ENCODE data around the gene ALKAL2. TPM values are rescaled to one million over a fixed set of nuclear protein-coding genes. Genes with fewer than 3 reads are reported as not detected.

The ALKAL2 gene
- total RNA-seq, 1 experiment from 2014 or later, result not detected

DNA sequence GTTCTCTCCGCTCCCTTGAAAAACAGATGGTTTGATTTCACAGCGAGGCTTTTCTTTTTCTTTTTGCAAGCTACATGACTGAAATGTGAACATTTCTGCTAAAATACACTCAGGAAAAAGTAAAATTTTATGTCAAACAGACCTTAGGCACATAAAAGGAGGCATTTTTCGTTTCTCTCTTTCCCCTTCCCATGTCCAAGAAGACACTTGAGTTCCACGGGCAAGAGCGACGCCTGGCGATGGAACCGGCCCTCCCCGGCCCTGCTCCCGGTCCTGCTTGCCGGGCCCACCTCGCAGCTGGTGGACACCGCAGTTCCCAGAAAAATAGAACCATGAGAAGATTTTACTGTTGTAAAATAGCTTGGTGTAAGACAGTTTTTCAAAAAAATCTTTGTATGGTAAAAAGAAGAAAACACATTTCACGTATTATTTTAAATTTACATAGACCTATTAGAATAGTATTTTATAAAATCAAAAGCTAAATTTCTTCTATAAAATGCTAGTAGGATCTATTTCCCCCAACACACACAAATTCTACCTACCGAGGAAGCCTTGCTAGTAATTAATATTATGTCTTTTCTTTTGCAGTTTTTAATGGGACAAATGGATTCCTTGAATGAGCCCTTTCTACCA, 2.3 kb upstream of the ALKAL2 start:
- Histone ChIP-seq H3K27ac (ENCODE audit: low read depth, low read length) (no peak overlapping the region), H3K9me2 (ENCODE audit: insufficient read depth) (no peaks in the 10 kb centered on the region), H3K9ac (ENCODE audit: low read length) (no peak overlapping the region), H3K36me3 (ENCODE audit: control insufficient read depth in 1 of 2, insufficient read depth in 2 of 2, low read length in 2 of 2) (no peaks in the 10 kb centered on the region), H2AFZ (ENCODE audit: low read depth, low read length, poor library complexity, severe bottlenecking) (no peak overlapping the region), H3K4me1 (ENCODE audit: control insufficient read depth in 1 of 2, insufficient read depth in 2 of 2, low read length in 2 of 2) (no peaks in the 10 kb centered on the region), H3K79me2 (ENCODE audit: insufficient read depth, low read length) (no peaks in the 10 kb centered on the region), H3K9me3 (ENCODE audit: control insufficient read depth in 1 of 2, insufficient read depth in 1 of 2, low read depth in 1 of 2, low read length in 2 of 2) (no peaks in the 10 kb centered on the region), H3K4me2 (ENCODE audit: low read length) (no peak overlapping the region), H3K4me3 (replicated peaks in 1 of 2; ENCODE audit: low read depth in 1 of 2, low read length in 2 of 2) (no peak overlapping the region), H4K20me1 (ENCODE audit: insufficient read depth) (no peaks in the 10 kb centered on the region), H3K27me3 (ENCODE audit: insufficient read depth, low read length) (no peaks in the 10 kb centered on the region)
- DNase-seq (ENCODE audit: low read depth, low spot score) (no peak), ATAC-seq (no peak)
- RAD21 ChIA-PET (ENCODE audit: low non-redundant PET in 1 of 2, low total read pairs in 2 of 2, uncharacterized antibody in 2 of 2, unreplicated experiment in 2 of 2), result no interaction called here
- intact Hi-C loops (cut with micrococcal nuclease), result no loop called here
- POLR2A ChIA-PET, result no interaction called here
- CTCF ChIA-PET, result interaction anchor here (0.9 kb wide), 1 partner anchor 42 kb away, joined by 3 read pairs; no protein-coding TSS in a partner anchor
- no TSS peak for BruUV-seq (replicated peaks)
- TF ChIP-seq POLR2AphosphoS5 (IDR thresholded peaks at IDR 0.05; ENCODE audit: low read depth, low read length), result no peak
- TF ChIP-seq, protein P1, sequence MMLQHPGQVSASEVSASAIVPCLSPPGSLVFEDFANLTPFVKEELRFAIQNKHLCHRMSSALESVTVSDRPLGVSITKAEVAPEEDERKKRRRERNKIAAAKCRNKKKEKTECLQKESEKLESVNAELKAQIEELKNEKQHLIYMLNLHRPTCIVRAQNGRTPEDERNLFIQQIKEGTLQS (IDR thresholded peaks at IDR 0.05), result no peak
- TF ChIP-seq, protein P2, sequence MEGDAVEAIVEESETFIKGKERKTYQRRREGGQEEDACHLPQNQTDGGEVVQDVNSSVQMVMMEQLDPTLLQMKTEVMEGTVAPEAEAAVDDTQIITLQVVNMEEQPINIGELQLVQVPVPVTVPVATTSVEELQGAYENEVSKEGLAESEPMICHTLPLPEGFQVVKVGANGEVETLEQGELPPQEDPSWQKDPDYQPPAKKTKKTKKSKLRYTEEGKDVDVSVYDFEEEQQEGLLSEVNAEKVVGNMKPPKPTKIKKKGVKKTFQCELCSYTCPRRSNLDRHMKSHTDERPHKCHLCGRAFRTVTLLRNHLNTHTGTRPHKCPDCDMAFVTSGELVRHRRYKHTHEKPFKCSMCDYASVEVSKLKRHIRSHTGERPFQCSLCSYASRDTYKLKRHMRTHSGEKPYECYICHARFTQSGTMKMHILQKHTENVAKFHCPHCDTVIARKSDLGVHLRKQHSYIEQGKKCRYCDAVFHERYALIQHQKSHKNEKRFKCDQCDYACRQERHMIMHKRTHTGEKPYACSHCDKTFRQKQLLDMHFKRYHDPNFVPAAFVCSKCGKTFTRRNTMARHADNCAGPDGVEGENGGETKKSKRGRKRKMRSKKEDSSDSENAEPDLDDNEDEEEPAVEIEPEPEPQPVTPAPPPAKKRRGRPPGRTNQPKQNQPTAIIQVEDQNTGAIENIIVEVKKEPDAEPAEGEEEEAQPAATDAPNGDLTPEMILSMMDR (IDR thresholded peaks at IDR 0.05 in 2 of 3, conservative IDR thresholded peaks at IDR 0.05 in 1 of 3; ENCODE audit: borderline replicate concordance in 1 of 3, insufficient read depth in 1 of 3, low read depth in 2 of 3, low read length in 2 of 3), result no peak

DNA sequence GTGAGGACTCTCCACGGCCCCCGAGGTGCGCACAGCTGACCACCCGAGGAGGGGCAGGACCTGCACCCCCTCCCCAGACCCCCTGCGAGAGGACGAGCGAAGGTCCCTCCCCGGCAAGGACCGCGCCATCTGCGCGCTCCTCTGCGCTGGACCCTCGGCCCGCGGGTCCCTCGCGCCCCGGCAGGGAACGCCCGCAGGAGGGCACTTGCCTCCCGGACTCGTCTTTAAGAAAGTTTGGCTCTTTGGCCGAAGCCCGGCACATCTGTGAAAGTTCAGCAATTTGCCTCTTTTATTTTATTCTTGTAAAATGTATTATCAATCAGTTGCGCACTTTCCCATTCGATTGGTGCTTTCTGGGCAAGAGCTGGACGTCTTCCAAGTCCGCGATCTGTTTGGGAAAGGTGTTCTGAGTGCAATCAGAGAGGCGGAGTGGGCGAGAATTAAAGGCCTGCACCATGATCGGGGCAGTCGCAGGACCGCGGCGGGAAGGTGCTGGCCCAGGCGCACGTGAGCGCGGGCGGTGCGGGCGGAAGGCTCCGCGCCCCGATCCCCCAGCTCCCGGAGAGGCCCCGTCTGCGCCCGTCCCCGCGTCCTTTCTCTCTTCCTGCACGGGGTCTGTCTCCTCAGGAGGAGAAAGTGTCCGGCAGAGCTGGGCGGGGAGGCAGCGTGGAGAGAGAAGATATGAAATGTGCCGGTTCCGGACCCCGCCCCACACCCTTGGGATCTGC, 1.6 kb upstream of the ALKAL2 start:
- Histone ChIP-seq H3K9ac (ENCODE audit: low read length) (no peak overlapping the region), H2AFZ (ENCODE audit: low read depth, low read length, poor library complexity, severe bottlenecking) (no peak overlapping the region), H3K4me3 (replicated peaks in 1 of 2; ENCODE audit: low read depth in 1 of 2, low read length in 2 of 2) (no peak overlapping the region), H3K36me3 (ENCODE audit: control insufficient read depth in 1 of 2, insufficient read depth in 2 of 2, low read length in 2 of 2) (no peaks in the 10 kb centered on the region), H3K9me3 (ENCODE audit: control insufficient read depth in 1 of 2, insufficient read depth in 1 of 2, low read depth in 1 of 2, low read length in 2 of 2) (no peaks in the 10 kb centered on the region), H3K4me2 (ENCODE audit: low read length) (no peak overlapping the region), H3K79me2 (ENCODE audit: insufficient read depth, low read length) (no peaks in the 10 kb centered on the region), H3K4me1 (ENCODE audit: control insufficient read depth in 1 of 2, insufficient read depth in 2 of 2, low read length in 2 of 2) (no peaks in the 10 kb centered on the region), H3K27ac (ENCODE audit: low read depth, low read length) (no peak overlapping the region), H3K27me3 (ENCODE audit: insufficient read depth, low read length) (no peaks in the 10 kb centered on the region), H3K9me2 (ENCODE audit: insufficient read depth) (no peaks in the 10 kb centered on the region), H4K20me1 (ENCODE audit: insufficient read depth) (no peaks in the 10 kb centered on the region)
- BruUV-seq (replicated peaks), result no TSS peak
- CTCF ChIA-PET, result no interaction called here
- intact Hi-C loops (cut with micrococcal nuclease), result no loop called here
- RAD21 ChIA-PET (ENCODE audit: low non-redundant PET in 1 of 2, low total read pairs in 2 of 2, uncharacterized antibody in 2 of 2, unreplicated experiment in 2 of 2), result no interaction called here
- TF ChIP-seq, protein P3, sequence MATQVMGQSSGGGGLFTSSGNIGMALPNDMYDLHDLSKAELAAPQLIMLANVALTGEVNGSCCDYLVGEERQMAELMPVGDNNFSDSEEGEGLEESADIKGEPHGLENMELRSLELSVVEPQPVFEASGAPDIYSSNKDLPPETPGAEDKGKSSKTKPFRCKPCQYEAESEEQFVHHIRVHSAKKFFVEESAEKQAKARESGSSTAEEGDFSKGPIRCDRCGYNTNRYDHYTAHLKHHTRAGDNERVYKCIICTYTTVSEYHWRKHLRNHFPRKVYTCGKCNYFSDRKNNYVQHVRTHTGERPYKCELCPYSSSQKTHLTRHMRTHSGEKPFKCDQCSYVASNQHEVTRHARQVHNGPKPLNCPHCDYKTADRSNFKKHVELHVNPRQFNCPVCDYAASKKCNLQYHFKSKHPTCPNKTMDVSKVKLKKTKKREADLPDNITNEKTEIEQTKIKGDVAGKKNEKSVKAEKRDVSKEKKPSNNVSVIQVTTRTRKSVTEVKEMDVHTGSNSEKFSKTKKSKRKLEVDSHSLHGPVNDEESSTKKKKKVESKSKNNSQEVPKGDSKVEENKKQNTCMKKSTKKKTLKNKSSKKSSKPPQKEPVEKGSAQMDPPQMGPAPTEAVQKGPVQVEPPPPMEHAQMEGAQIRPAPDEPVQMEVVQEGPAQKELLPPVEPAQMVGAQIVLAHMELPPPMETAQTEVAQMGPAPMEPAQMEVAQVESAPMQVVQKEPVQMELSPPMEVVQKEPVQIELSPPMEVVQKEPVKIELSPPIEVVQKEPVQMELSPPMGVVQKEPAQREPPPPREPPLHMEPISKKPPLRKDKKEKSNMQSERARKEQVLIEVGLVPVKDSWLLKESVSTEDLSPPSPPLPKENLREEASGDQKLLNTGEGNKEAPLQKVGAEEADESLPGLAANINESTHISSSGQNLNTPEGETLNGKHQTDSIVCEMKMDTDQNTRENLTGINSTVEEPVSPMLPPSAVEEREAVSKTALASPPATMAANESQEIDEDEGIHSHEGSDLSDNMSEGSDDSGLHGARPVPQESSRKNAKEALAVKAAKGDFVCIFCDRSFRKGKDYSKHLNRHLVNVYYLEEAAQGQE (IDR thresholded peaks at IDR 0.05; ENCODE audit: low read depth), result no peak
- TF ChIP-seq EZH2phosphoT487 (IDR thresholded peaks at IDR 0.05; ENCODE audit: borderline replicate concordance) (no peak), SP1 (IDR thresholded peaks at IDR 0.05; ENCODE audit: low read depth) (no peak), JUND (IDR thresholded peaks at IDR 0.05) (no peak), ELF1 (IDR thresholded peaks at IDR 0.05; ENCODE audit: borderline replicate concordance, low read depth) (no peak)
- TF ChIP-seq, protein P4, sequence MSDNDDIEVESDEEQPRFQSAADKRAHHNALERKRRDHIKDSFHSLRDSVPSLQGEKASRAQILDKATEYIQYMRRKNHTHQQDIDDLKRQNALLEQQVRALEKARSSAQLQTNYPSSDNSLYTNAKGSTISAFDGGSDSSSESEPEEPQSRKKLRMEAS (IDR thresholded peaks at IDR 0.05), result no peak
- TF ChIP-seq, protein P2 (IDR thresholded peaks at IDR 0.05 in 2 of 3, conservative IDR thresholded peaks at IDR 0.05 in 1 of 3; ENCODE audit: borderline replicate concordance in 1 of 3, insufficient read depth in 1 of 3, low read depth in 2 of 3, low read length in 2 of 3), result no peak
- no peak for ATAC-seq
- POLR2A ChIA-PET, result no interaction called here
- DNase-seq (ENCODE audit: low read depth, low spot score), result no peak

Data from HCT116 (cell line).